SW480 (cell line): Measurements from ENCODE around the gene EFTUD2.
"Not testable (repeated sequence)": the region's sequence is repeated elsewhere in the genome, so short reads cannot be mapped to it uniquely, and the experiment has no call there.

Experiments
- DNase-seq: peaks from one replicate; pipeline ENCODE4 v3.0.0-alpha.2; 2016; ENCODE audit warnings: low spot score

The EFTUD2 gene

DNA sequence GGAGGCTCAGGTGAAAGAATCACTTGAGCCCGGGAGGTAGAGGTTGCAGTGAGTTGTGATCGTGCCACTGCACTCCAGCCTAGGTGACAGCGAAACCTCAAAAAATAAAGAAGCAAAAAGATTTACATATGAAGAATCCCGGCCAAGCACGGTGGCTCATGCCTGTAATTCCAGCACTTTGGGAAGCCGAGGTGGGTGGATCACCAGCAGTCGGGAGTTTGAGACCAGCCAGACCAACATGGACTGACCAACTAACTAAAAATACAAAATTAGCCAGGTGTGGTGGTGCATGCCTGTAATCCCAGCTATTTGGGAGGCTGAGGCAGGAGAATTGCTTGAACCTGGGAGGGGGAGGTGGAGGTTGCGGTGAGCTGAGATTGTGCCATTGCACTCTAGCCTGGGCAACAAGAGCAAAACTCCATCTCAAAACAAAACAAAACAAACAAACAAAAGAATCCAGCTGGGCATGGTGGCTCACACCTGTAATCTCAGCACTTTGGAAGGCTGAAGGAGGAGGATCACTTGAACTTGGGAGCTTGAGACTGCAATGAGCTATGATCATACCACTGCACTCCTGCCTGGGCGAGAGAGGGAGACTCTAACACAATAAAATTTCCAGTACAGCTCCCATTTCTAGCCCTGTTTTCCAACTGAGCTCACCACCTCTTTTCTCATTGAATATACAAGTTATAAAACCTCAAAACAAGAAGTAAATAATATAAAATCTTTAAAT lies 90.4 kb downstream of the EFTUD2 start:
- not testable (repeated sequence) for DNase-seq

DNA sequence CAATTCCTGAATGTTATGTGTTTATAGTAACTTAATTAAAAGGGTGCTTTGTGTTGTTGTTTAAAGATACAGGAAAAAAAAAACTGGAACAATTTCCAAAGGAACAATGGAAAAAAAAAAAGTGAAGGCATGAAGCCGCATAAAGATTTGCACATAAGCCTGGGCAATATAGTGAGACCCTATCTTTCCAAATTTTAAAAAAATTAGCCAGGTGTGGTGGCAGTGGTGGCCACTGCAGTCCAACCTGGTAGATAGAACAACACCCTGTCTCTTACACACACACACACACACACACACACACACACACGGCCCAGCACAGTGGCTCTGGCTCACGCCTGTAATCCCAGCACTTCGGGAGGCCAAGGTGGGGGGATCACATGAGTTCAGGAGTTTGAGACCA lies 91.1 kb downstream of the EFTUD2 start:
- DNase-seq = no peak

DNA sequence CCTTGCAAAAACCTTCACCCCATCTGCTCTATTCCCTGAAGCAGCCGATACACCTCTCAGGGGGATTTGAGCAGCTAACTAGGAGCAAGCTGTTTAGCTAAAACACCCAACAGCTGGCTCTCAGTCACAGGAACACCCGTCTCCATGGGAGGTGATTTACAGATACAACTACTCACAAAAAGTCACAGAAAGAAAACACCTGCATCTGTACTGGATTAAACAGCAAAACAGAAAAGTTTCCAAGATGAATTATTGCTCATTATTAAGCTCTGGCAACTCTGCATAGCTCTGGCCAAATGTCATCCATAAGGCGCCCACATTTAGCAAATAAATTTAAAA lies 91.5 kb downstream of the EFTUD2 start:
- no peak for DNase-seq

DNA sequence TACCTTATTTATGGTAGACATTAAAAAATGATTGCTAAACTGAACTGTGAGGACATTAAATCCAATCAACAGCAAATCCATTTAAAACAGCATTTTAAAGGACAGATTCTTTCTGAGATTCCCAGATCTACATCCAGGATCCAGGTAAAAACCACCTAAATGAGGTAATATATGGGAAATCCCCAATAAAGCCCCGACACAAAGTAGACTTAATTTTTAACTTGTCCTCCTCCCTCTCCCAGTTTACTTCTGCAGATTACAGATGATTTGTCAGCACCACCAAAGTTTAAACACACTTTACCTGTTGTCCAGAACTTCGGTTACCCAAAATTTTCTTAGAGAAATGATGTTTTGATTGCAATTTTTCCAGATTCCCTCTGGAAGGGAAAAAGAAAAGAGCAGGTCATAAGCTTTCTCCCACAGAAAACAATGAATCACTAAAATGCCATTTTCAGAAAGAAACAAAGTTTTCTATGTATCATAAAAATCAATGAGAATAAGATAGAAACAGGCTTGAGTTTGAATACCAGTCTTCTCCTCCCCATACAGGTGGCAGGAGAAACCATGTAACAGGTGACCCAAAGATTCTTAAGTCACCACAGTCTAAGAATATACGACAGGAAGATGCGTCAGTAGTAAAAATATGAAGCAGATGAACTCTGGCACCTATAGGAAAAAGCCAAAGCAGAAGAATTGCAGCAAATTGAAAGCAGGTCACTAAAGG lies 92.0 kb downstream of the EFTUD2 start:
- no peak for DNase-seq

DNA sequence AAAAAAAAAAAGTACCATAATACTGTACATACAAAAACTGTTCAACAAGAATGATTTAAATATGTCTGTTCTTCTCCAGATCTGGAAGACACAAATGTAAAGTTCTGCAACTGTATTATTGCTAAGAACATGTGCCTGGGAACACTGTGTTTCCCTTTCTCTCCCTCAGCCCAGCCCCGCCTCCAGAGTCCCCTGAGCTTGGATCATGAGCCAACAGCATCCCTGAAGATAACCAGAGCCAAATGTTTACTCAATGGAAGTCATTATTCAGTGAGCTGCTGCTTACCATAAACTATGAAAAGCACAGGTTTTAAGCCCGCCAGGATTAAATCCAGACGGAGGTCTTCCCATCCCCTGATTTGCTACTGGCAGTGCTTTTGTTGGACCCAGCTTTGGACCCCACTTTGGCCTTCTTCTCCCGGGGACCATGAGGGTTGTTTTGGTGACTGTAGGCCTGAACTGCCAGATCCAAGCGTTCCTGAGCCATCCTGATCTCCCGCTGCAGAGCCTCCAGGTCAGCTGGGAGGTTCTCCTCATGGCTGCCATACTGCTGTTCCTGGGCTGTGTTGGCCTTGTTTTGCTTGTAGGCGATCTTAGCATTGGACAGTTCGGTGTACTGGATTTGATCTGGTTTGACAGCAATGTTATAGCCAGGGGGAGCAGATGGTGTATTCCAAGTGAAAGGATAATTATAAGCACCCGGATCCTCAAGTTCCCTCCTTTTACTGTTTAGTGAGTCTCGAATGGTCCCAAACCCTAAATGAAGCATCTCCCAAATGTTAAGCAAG lies 94.7 kb downstream of the EFTUD2 start:
- no peak for DNase-seq

DNA sequence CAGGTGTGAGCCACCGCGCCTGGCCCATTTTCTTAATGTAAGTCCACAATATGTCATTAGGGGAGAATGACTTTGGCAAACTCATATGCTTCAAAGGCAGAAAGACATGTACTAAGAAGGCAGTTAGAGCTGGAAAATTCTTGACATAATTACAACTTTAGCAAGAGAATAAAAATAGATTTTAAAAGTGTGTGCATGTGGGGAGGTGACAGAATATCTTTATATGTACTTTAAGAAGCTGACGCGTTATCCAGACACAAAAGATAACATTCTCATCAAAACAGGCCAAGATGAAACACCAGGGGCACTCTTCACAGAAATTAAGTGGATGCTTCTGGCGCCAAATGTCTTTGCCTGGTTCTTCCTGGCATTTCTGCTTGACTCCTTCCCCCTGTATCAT lies 97.4 kb downstream of the EFTUD2 start:
- DNase-seq = no peak
